GM23248 (cell line): ENCODE measurements around the gene HCRT. TPM values are rescaled to one million over a fixed set of nuclear protein-coding genes. Genes with fewer than 3 reads are reported as not detected.
"Not testable (repeated sequence)": the region's sequence is repeated elsewhere in the genome, so short reads cannot be mapped to it uniquely, and the experiment has no call there.

Experiments used
- DNase-seq: peaks from one replicate; pipeline ENCODE4 v3.0.0-alpha.2; 2015
- H2AFZ ChIP-seq: fragments of 200-600 bp; sonication (generic); 2 replicates; pipeline ENCODE4 v1.6.1; 2016; ENCODE audit warnings: antibody characterized with exemption
- H3F3A ChIP-seq: fragments of 200-600 bp; sonication (generic); 2 replicates; pipeline ENCODE4 v1.6.1; 2016; ENCODE audit warnings: mild to moderate bottlenecking, antibody characterized with exemption, mixed run types; ENCODE audit not compliant: insufficient read depth
- H3K27ac ChIP-seq: fragments of 200-600 bp; sonication (generic); 2 replicates; pipeline ENCODE4 v1.5.1; 2016; ENCODE audit warnings: mild to moderate bottlenecking
- H3K27me3 ChIP-seq: fragments of 200-600 bp; sonication (generic); replicated peaks from 2 replicates; pipeline ENCODE4 v1.6.1; 2016; ENCODE audit warnings: mild to moderate bottlenecking; ENCODE audit not compliant: insufficient read depth
- H3K36me3 ChIP-seq: fragments of 200-600 bp; sonication (generic); 2 replicates; pipeline ENCODE4 v1.6.1; 2016; ENCODE audit warnings: low read depth, mild to moderate bottlenecking
- H3K4me1 ChIP-seq: fragments of 200-600 bp; sonication (generic); 2 replicates; pipeline ENCODE4 v1.6.1; 2016; ENCODE audit warnings: mild to moderate bottlenecking; ENCODE audit not compliant: insufficient read depth
- H3K4me2 ChIP-seq: fragments of 200-600 bp; sonication (generic); one replicate; pipeline ENCODE4 v1.6.1; 2016; ENCODE audit warnings: mild to moderate bottlenecking; ENCODE audit not compliant: unreplicated experiment
- H3K4me3 ChIP-seq: fragments of 200-600 bp; sonication (generic); 2 replicates; pipeline ENCODE4 v1.5.1; 2016; ENCODE audit warnings: mild to moderate bottlenecking
- H3K79me2 ChIP-seq: fragments of 200-600 bp; sonication (generic); 2 replicates; pipeline ENCODE4 v1.6.1; 2016; ENCODE audit warnings: mild to moderate bottlenecking; ENCODE audit not compliant: insufficient read depth
- H3K9ac ChIP-seq: fragments of 200-600 bp; sonication (generic); 2 replicates; pipeline ENCODE4 v1.6.1; 2016; ENCODE audit warnings: mild to moderate bottlenecking
- H3K9me2 ChIP-seq: fragments of 200-600 bp; sonication (generic); 2 replicates; pipeline ENCODE4 v1.6.1; 2016; ENCODE audit warnings: mixed run types, mild to moderate bottlenecking, moderate library complexity; ENCODE audit not compliant: insufficient read depth
- H3K9me3 ChIP-seq: fragments of 200-600 bp; sonication (generic); one replicate; pipeline ENCODE4 v1.6.1; 2017; ENCODE audit warnings: low read depth
- H4K20me1 ChIP-seq: fragments of 200-600 bp; sonication (generic); 2 replicates; pipeline ENCODE4 v1.6.0; 2016; ENCODE audit not compliant: insufficient read depth
- EZH2 ChIP-seq: fragments of 200-600 bp; sonication (generic); IDR thresholded peaks from 2 replicates; pipeline ENCODE4 v1.6.1; 2018; ENCODE audit warnings: antibody characterized with exemption, mild to moderate bottlenecking; ENCODE audit not compliant: insufficient read depth, poor library complexity, severe bottlenecking
- EZH2phosphoT487 ChIP-seq: fragments of 200-600 bp; sonication (generic); IDR thresholded peaks from 2 replicates; pipeline ENCODE4 v1.6.1; 2018; ENCODE audit warnings: antibody characterized with exemption, moderate library complexity, mild to moderate bottlenecking, low read depth; ENCODE audit not compliant: insufficient read depth
- WGBS, 2 experiments: methylation state at CpG; one replicate each; pipeline ENCODE4 v1.1.6; 2015 to 2017; ENCODE audit warnings: low lambda C conversion rate in 2 of 2, low coverage in 1 of 2; ENCODE audit errors: missing lambda C conversion rate in 2 of 2; 5-methylcytosine and 5-hydroxymethylcytosine counted together
- in situ Hi-C: fragments of 300-500 bp; cut with MboI; formaldehyde crosslinking; loops from 2 replicates; pipeline ENCODE4 v1.15.0; 2020
- polyA plus RNA-seq: library from polyadenylated mRNA; unstranded; fragments of >200 nt; fragmentation: Nextera tagmentation; extraction: Ambion mirVana; gene quantifications from 2 replicates; pipeline ENCODE4 v1.2.1, GENCODE V29; 2016
- total RNA-seq: library from RNA; depleted of rRNA; stranded (reverse); fragments of >200 nt; shearing (Covaris generic); gene quantifications from 2 replicates; pipeline ENCODE4 v1.2.3, GENCODE V29; 2014

Gene HCRT
- total and polyA plus RNA-seq, 2 experiments from 2014 or later = not detected

DNA sequence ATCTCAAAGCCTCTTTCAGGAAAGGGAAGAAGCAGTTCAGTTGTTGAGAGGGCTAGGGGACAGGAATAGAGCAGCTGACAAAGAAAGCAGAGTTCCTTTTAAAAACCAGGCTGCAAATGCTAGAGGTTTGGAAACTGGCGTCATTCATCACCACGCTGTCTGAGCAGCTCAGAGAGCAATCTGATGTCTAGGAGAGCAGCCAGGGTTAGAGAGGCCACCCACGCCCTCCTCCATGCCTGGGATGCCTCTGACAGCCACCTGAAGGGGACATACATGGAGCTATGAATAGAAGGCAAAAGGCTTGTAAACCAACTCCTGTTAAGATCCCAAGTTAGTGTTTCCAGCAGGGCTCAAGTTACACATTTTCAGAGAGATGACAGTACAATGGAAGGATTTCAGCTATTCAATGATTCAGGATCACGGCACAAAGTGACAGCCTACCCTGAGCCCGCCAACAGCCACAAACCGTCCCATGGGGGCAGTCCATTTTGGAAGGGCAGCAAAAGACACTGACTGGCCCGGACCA is 42.8 kb downstream of the HCRT start:
- 0 out of 2 replicates have a peak overlapping the region, but pooled peaks have one; percentile 17 for H3K4me3 ChIP-seq
- 3 to 4% methylated on average over 7 of the region's 7 CpGs for WGBS, 2 experiments
- peak overlapping the region; percentile 75 for H3K27ac ChIP-seq
- no peak overlapping the region for H2AFZ ChIP-seq
- no peaks in the 10 kb centered on the region for H3K9me2 ChIP-seq
- peaks cover 86% of the 10 kb centered on the region for H3K79me2 ChIP-seq
- peaks cover 38% of the 10 kb centered on the region for H3F3A ChIP-seq
- 0 out of 2 replicates have a peak, but pooled peaks cover 4% of the 10 kb centered on the region for H3K36me3 ChIP-seq
- peak overlapping the region; percentile 67 for H3K4me2 ChIP-seq
- in situ Hi-C loops = no loop called here
- TF ChIP-seq EZH2phosphoT487 = 0 out of 2 replicates have a peak, but pooled peaks have one; percentile 41
- TF ChIP-seq EZH2 = no peak
- peak; percentile 92 for DNase-seq
- peaks cover 31% of the 10 kb centered on the region for H3K4me1 ChIP-seq
- no peaks in the 10 kb centered on the region for H3K9me3 ChIP-seq
- H3K27me3 ChIP-seq = no peaks in the 10 kb centered on the region
- H4K20me1 ChIP-seq = peaks cover 13% of the 10 kb centered on the region; the same call in 1 of the 2 replicates
- H3K9ac ChIP-seq = peak overlapping the region; percentile 49

DNA sequence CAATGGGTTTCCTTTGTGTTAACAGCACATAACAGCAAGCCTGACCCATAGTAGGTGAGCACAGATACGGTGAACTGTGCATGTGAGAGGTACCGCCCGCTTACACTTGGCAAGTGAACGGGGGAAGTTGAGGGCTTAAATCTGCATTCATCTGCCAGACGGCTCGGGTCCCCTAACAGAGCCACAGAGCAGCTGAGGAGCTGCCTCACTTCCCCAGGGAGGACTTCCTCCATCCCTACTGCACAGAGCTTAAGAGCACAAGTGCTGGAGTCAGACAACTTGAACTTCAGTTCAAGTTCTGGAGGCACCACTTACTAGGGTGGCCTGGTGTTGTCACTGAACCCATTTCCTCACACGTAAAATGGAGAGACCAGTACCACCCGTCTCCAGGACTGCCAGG is 43.9 kb downstream of the HCRT start:
- Histone ChIP-seq H3K9me2 (no peaks in the 10 kb centered on the region), H3K36me3 (0 out of 2 replicates have a peak, but pooled peaks cover 7% of the 10 kb centered on the region), H3K27ac (peak overlapping the region; percentile 75), H3K79me2 (peaks cover 86% of the 10 kb centered on the region), H3K27me3 (no peaks in the 10 kb centered on the region), H3K9ac (no peak overlapping the region), H4K20me1 (peaks cover 13% of the 10 kb centered on the region; the same call in 1 of the 2 replicates), H3K4me2 (no peak overlapping the region), H3K4me3 (no peak overlapping the region), H3F3A (peaks cover 38% of the 10 kb centered on the region), H2AFZ (no peak overlapping the region), H3K4me1 (peaks cover 31% of the 10 kb centered on the region), H3K9me3 (no peaks in the 10 kb centered on the region)
- TF ChIP-seq EZH2phosphoT487 (no peak), EZH2 (no peak)
- WGBS, 2 experiments = 71 to 77% methylated on average over 8 of the region's 8 CpGs
- in situ Hi-C loops = no loop called here
- no peak for DNase-seq

- H3K9me2 ChIP-seq, H3K36me3 ChIP-seq, H3K9ac ChIP-seq, H2AFZ ChIP-seq, in situ Hi-C loops, H3K27me3 ChIP-seq, H3K9me3 ChIP-seq, H3K4me3 ChIP-seq, H3K4me2 ChIP-seq, DNase-seq, H3K27ac ChIP-seq: not testable (repeated sequence)
- Histone ChIP-seq H3K79me2 (peaks cover 86% of the 10 kb centered on the region), H4K20me1 (peaks cover 13% of the 10 kb centered on the region; the same call in 1 of the 2 replicates), H3F3A (peaks cover 38% of the 10 kb centered on the region), H3K4me1 (peaks cover 35% of the 10 kb centered on the region)
- 99 to 100% methylated on average over 7 of the region's 7 CpGs for WGBS, 2 experiments
These were observed 44.6 kb downstream of the HCRT start for GRCh38 chr17:42140690-42141089.

DNA sequence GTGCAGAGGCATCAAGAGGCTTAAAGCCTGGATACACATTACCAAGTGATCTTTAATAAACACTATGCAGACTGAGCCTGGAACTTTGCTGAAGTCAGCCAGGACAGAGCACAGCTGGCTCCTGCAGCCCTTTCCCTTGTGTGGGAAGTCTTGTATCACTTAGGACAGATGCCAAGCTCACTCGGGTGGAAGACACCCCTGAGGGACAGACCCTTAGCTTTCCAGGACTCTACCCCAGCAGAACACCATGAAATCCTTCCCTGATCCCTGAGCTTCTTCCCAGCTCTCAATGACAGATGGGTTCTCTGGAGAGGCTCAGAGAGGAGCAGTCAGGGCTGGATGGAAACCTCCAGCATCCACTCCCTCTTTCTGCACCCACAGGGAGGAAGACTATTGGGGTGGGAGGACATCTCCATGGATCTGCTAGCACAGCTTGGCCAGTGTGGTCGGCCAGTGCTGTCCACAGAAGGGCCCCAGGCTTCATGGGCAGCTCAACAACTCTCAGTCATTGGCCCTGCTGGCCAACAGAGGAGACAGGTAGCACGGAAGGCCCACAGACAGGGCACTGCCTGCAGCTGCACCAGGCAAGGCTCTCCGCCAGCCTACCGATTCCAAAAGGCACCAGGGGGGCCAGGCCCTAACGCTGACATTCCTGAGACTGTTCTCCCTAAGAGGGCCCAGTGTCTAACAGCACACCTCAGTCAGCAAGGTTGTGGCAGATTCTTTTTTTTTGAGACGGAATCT is 46.3 kb downstream of the HCRT start:
- DNase-seq = no peak
- 0 out of 2 replicates have a peak, but pooled peaks cover 3% of the 10 kb centered on the region for H3K36me3 ChIP-seq
- H3K79me2 ChIP-seq = peaks cover 87% of the 10 kb centered on the region
- no peak overlapping the region for H3K9ac ChIP-seq
- H3K27me3 ChIP-seq = no peaks in the 10 kb centered on the region
- TF ChIP-seq EZH2phosphoT487 (no peak), EZH2 (no peak)
- H3K9me2 ChIP-seq = no peaks in the 10 kb centered on the region
- no peaks in the 10 kb centered on the region for H3K9me3 ChIP-seq
- H2AFZ ChIP-seq = no peak overlapping the region
- H4K20me1 ChIP-seq = peaks cover 13% of the 10 kb centered on the region; the same call in 1 of the 2 replicates
- no peak overlapping the region for H3K4me2 ChIP-seq
- H3K27ac ChIP-seq = no peak overlapping the region
- H3F3A ChIP-seq = peaks cover 48% of the 10 kb centered on the region
- 69 to 70% methylated on average over 7 of the region's 7 CpGs for WGBS, 2 experiments
- H3K4me3 ChIP-seq = no peak overlapping the region
- in situ Hi-C loops = no loop called here
- H3K4me1 ChIP-seq = peaks cover 44% of the 10 kb centered on the region
